Sigmoid colon (tissue), 7 donors: ENCODE data around the gene FTCD. TPM values are rescaled to one million over a fixed set of nuclear protein-coding genes. Genes with fewer than 3 reads are reported as not detected.
"Not testable (repeated sequence)": the region's sequence is repeated elsewhere in the genome, so short reads cannot be mapped to it uniquely, and the experiment has no call there.

Experiments
- DNase-seq: peaks from one replicate; pipeline ENCODE4 v3.0.0-alpha.2; 2019
- H3K27ac ChIP-seq, 4 donors: fragments of 200-600 bp; sonication (generic); one replicate each; pipeline ENCODE4 v1.5.1; 2016 to 2019; ENCODE audit warnings: mild to moderate bottlenecking in 1 of 4
- H3K27me3 ChIP-seq, 3 donors: fragments of 200-600 bp; sonication (generic); one replicate each; pipeline ENCODE4 v1.5.1; 2019; ENCODE audit warnings: mild to moderate bottlenecking in 1 of 3
- H3K36me3 ChIP-seq, 4 donors: fragments of 200-600 bp; sonication (generic); one replicate each; pipeline ENCODE4 v1.5.1; 2016 to 2019
- H3K4me1 ChIP-seq, 4 donors: fragments of 200-600 bp; sonication (generic); one replicate each; pipeline ENCODE4 v1.5.1; 2017 to 2019
- H3K4me3 ChIP-seq, 4 donors: fragments of 200-600 bp; sonication (generic); one replicate each; pipeline ENCODE4 v1.5.1; 2017 to 2019; ENCODE audit warnings: mild to moderate bottlenecking in 2 of 4, moderate library complexity in 1 of 4
- H3K9me3 ChIP-seq, 4 donors: fragments of 200-600 bp in 3 of 4; sonication (generic) in 3 of 4; one replicate each; pipeline versions ENCODE4 v1.5.1 to v1.6.1; 2013 to 2019
- EP300 ChIP-seq, 4 donors: sonication (generic); formaldehyde crosslinking; IDR thresholded peaks; one replicate each; pipeline ENCODE4 v1.6.1; 2017; ENCODE audit warnings: antibody characterized with exemption in 4 of 4
- POLR2A ChIP-seq, 2 donors: fragments of 450-650 bp; IDR thresholded peaks; one replicate each; pipeline ENCODE4 v1.6.1; 2016; ENCODE audit warnings: antibody characterized with exemption in 2 of 2, mild to moderate bottlenecking in 2 of 2, moderate library complexity in 2 of 2
- POLR2AphosphoS5 ChIP-seq, 4 donors: sonication (generic); formaldehyde crosslinking; IDR thresholded peaks; one replicate each; pipeline ENCODE4 v1.6.1; 2017; ENCODE audit warnings: antibody characterized with exemption in 4 of 4
- WGBS, 2 donors: extraction: QIAGEN DNeasy Blood & Tissue Kit; methylation state at CpG; one replicate each; pipeline ENCODE4 v1.1.7; 2013; 5-methylcytosine and 5-hydroxymethylcytosine counted together
- intact Hi-C: fragments of 100-400 bp; cut with DNase I; formaldehyde crosslinking; loops from one replicate; pipeline ENCODE4 v1.15.1; 2023
- polyA plus RNA-seq, 3 donors: library from polyadenylated mRNA; stranded (reverse); fragments of 200-250 nt; gene quantifications; one replicate each; pipeline ENCODE4 v1.2.3, GENCODE V29; 2013
- total RNA-seq, 4 donors: library from RNA; depleted of rRNA; stranded (reverse); fragments of >200 nt; gene quantifications; one replicate each; pipeline ENCODE4 v1.1.0, GENCODE V29; 2016
- TF ChIP-seq, protein P1 (sequence below), 4 experiments: fragments of 450-650 bp in 3 of 4; fragments of 200-600 bp in 1 of 4; IDR thresholded peaks; one replicate each; pipeline ENCODE4 v1.5.1; 2016 to 2019; ENCODE audit warnings: antibody characterized with exemption in 4 of 4, mild to moderate bottlenecking in 3 of 4, moderate library complexity in 2 of 4
- donor health status: healthy with polysubstance abuse.
- donor health status: Bipolar disorder and iron deficiency.
- donor health status: healthy.

Gene FTCD
- total and polyA plus RNA-seq, 7 donors = 0.20 to 1.4 TPM; not detected in 5

DNA sequence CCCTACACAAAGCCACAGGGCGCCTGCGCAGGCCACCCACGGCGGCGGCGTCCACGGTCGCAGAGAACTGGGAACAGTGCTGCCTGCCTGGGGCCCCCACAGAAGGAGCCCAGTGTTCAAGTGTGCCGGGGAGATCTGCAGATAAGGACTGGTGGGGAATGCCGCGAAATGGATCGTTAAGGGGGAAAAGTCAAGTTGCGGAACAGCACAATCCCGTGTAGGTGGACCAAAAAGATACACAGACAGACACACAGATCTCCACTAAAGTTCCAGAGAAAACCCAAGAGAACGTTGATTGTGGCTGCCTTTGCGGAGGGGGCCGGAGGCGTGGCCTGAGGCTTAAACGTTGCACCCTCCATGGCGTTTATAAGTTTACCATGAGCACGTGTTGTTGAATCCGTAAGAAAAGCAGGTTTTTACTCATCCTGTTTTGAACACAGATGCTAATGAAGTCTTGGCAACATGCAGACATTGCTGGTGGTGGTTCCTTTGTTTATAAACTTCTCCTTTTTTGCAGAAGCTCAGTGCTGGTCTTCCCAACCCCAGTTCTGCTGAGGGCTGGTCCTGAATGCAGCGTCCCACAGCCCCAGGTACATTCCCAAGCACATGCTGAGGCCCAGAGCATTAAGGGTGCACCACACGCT lies 24.8 kb upstream of the FTCD start:
- WGBS, 2 donors = 80 to 84% methylated on average over 24 of the region's 24 CpGs
- DNase-seq = no peak
- H3K27me3 ChIP-seq = peaks cover 0 to 8% (median 0%) of the 10 kb centered on the region in 3 donors
- H3K4me3 ChIP-seq = no peak overlapping the region
- peaks cover 0 to 13% (median 7%) of the 10 kb centered on the region in 4 donors for H3K4me1 ChIP-seq
- H3K9me3 ChIP-seq = peaks cover 0 to 6% (median 0%) of the 10 kb centered on the region in 4 donors
- no peaks in the 10 kb centered on the region for H3K36me3 ChIP-seq
- H3K27ac ChIP-seq = no peak overlapping the region
- intact Hi-C loops = loop anchor here (5.0 kb wide), 1 partner anchor 38 kb away; no protein-coding TSS in a partner anchor
- TF ChIP-seq POLR2A (IDR thresholded peaks at IDR 0.05) (no peak), POLR2AphosphoS5 (IDR thresholded peaks at IDR 0.05) (no peak), EP300 (IDR thresholded peaks at IDR 0.05) (no peak)
- TF ChIP-seq, protein P1, sequence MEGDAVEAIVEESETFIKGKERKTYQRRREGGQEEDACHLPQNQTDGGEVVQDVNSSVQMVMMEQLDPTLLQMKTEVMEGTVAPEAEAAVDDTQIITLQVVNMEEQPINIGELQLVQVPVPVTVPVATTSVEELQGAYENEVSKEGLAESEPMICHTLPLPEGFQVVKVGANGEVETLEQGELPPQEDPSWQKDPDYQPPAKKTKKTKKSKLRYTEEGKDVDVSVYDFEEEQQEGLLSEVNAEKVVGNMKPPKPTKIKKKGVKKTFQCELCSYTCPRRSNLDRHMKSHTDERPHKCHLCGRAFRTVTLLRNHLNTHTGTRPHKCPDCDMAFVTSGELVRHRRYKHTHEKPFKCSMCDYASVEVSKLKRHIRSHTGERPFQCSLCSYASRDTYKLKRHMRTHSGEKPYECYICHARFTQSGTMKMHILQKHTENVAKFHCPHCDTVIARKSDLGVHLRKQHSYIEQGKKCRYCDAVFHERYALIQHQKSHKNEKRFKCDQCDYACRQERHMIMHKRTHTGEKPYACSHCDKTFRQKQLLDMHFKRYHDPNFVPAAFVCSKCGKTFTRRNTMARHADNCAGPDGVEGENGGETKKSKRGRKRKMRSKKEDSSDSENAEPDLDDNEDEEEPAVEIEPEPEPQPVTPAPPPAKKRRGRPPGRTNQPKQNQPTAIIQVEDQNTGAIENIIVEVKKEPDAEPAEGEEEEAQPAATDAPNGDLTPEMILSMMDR (IDR thresholded peaks at IDR 0.05) = no peak

DNA sequence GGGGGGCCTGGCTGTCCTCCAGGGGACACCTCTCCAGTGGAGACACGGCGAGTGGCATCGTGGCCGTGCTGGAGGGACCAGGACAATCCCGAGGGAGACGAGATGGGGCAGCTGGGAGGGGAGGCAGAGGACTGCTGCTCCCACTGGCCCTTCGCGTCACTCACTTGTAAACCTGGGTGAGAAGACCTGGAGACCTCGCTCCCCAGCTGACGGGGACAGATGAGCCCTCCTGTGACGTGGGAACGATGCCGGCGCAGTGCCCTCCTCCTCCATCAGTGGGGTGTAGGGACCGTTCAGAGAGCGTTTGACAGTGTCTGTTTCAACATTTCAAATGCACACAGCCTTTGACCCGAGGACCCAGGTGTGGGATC lies 24.3 kb upstream of the FTCD start:
- H3K27me3 ChIP-seq = peaks cover 0 to 2% (median 0%) of the 10 kb centered on the region in 3 donors
- peaks cover 0 to 6% (median 0%) of the 10 kb centered on the region in 4 donors for H3K9me3 ChIP-seq
- TF ChIP-seq POLR2A (IDR thresholded peaks at IDR 0.05) = no peak
- TF ChIP-seq EP300 (IDR thresholded peaks at IDR 0.05) = no peak
- TF ChIP-seq, protein P1 (IDR thresholded peaks at IDR 0.05) = no peak
- TF ChIP-seq POLR2AphosphoS5 (IDR thresholded peaks at IDR 0.05) = no peak
- intact Hi-C loops = loop anchor here (5.0 kb wide), 1 partner anchor 37 kb away; no protein-coding TSS in a partner anchor
- DNase-seq = peak; percentile 60
- no peak overlapping the region for H3K4me3 ChIP-seq
- H3K36me3 ChIP-seq = no peaks in the 10 kb centered on the region
- no peak overlapping the region for H3K27ac ChIP-seq
- WGBS, 2 donors = 91 to 92% methylated on average over 17 of the region's 17 CpGs
- H3K4me1 ChIP-seq = peaks cover 0 to 13% (median 4%) of the 10 kb centered on the region in 4 donors

DNA sequence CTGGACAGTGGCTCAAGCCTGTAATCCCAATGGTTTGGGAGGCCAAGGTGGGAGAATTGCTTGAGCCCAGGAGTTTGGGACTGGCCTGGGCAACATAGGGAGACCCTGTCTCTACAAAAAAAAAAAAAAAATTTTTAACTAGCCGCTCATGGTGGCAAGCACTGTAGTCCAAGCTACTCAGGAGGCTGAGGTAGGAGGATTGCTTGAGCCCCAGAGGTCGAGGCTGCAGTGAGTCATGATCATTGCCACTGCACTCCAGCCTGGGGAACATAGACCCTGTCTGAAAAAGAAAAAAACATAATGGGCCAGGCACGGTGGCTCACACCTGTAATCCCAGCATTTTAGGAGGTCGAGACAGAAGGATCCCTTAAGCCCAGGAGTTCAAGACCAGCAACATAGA lies 23.6 kb upstream of the FTCD start:
- Histone ChIP-seq H3K27me3 (no peaks in the 10 kb centered on the region), H3K4me1 (peaks cover 0 to 13% (median 4%) of the 10 kb centered on the region in 4 donors), H3K27ac (no peak overlapping the region), H3K9me3 (peaks cover 0 to 6% (median 0%) of the 10 kb centered on the region in 4 donors), H3K36me3 (no peaks in the 10 kb centered on the region), H3K4me3 (no peak overlapping the region)
- intact Hi-C loops = no loop called here
- DNase-seq = no peak
- 77 to 82% methylated on average over 4 of the region's 4 CpGs for WGBS, 2 donors
- TF ChIP-seq EP300 (IDR thresholded peaks at IDR 0.05) (no peak), POLR2AphosphoS5 (IDR thresholded peaks at IDR 0.05) (no peak), POLR2A (IDR thresholded peaks at IDR 0.05) (no peak)
- TF ChIP-seq, protein P1 (IDR thresholded peaks at IDR 0.05) = no peak

DNA sequence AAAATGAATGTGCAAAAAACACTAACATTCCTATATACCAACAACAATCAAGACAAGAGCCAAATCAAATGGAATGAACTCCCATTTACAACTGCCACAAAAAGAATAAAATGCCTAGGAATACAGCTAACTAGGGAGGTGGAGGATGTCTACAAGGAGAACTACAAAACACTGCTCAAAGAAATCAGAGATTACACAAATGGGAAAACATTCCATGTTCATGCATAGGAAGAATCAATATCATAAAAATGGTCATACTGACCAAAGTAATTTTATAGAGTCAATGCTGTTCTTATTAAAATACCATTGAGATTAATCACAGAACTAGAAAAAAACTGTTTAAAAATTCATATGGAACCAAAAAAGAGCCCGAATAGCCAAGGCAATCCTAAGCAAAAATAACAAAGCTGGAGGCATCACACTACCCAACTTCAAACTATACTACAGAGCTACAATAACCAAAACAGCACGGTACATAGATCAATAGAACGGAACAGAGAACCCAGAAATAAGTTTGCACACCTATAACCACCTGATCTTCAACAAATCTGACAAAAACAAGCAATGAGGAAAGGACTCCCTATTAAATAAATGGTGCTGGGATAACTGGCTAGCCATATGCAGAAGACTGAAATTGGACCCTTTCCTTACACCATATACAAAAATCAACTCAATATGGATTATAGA lies 21.2 kb upstream of the FTCD start:
- intact Hi-C loops, H3K4me1 ChIP-seq, H3K27ac ChIP-seq, H3K9me3 ChIP-seq, H3K4me3 ChIP-seq, H3K27me3 ChIP-seq, DNase-seq, H3K36me3 ChIP-seq: not testable (repeated sequence)
- WGBS, 2 donors = 93% methylated on average over 3 of the region's 3 CpGs

DNA sequence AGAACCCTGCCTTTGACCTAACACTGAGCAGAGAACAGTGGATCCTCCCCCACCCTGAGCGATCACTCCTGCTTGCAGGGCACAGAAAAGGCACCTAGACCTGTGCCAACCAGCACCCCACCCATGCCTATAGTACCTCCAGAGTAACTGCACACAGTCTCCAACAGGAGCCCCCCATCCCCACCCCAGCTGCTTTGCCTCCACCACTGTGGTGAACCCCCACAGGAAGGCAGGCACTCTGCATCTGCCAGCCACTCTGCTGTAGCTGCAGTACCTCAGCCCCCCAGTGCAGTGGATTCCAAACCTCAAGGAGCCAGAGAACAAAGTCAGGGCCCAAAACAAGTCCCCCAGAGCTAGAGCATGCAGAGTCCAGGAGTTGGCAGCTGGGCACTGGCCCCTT lies 18.2 kb upstream of the FTCD start:
- WGBS, 2 donors = 99 to 100% methylated on average over 1 of the region's 1 CpG
- TF ChIP-seq POLR2AphosphoS5 (IDR thresholded peaks at IDR 0.05) (no peak), EP300 (IDR thresholded peaks at IDR 0.05) (no peak), POLR2A (IDR thresholded peaks at IDR 0.05) (no peak)
- TF ChIP-seq, protein P1 (IDR thresholded peaks at IDR 0.05) = no peak
- no peaks in the 10 kb centered on the region for H3K4me1 ChIP-seq
- peaks cover 0 to 6% (median 0%) of the 10 kb centered on the region in 4 donors for H3K9me3 ChIP-seq
- no peaks in the 10 kb centered on the region for H3K27me3 ChIP-seq
- H3K27ac ChIP-seq = no peak overlapping the region
- no peak overlapping the region for H3K4me3 ChIP-seq
- intact Hi-C loops = no loop called here
- H3K36me3 ChIP-seq = no peaks in the 10 kb centered on the region
- DNase-seq = no peak
